ENCODE measurements around the gene EID2.

- TF ChIP-seq CTCF (IDR thresholded peaks at IDR 0.05) (peak; percentile 56 to 85 (median 70)), POLR2A (IDR thresholded peaks at IDR 0.05) (no peak)
Observed at GRCh38 chr19:39502640-39503417, 37.1 kb downstream of the EID2 start.
